Progenitor cell of endocrine pancreas (in vitro differentiated cells): ENCODE data around the gene AARS1. TPM values are rescaled to one million over a fixed set of nuclear protein-coding genes. Genes with fewer than 3 reads are reported as not detected.
"Not testable (repeated sequence)": the region's sequence is repeated elsewhere in the genome, so short reads cannot be mapped to it uniquely, and the experiment has no call there.

Source experiments
- DNase-seq: peaks from one replicate; pipeline ENCODE4 v3.0.0; 2021; ENCODE audit warnings: low spot score; ENCODE audit not compliant: unreplicated experiment
- H3K27ac Mint-ChIP-seq: 2 replicates; pipeline ENCODE4 v1.8.0; 2021; ENCODE audit warnings: mild to moderate bottlenecking, moderate library complexity, mixed read lengths
- H3K27me3 Mint-ChIP-seq: 2 replicates; pipeline ENCODE4 v1.8.0; 2021; ENCODE audit warnings: mixed read lengths
- H3K36me3 Mint-ChIP-seq: 2 replicates; pipeline ENCODE4 v1.8.0; 2022; ENCODE audit warnings: mixed read lengths; ENCODE audit not compliant: insufficient read depth
- H3K4me1 Mint-ChIP-seq: 2 replicates; pipeline ENCODE4 v1.8.0; 2021; ENCODE audit warnings: low read depth, mixed read lengths
- H3K4me3 Mint-ChIP-seq: 2 replicates; pipeline ENCODE4 v1.8.0; 2021; ENCODE audit warnings: low read depth, mild to moderate bottlenecking, moderate library complexity, mixed read lengths
- H3K9me3 Mint-ChIP-seq: 2 replicates; pipeline ENCODE4 v1.8.0; 2021; ENCODE audit warnings: low read depth, mixed read lengths
- CTCF ChIP-seq: fragments of 200-600 bp; sonication (generic); IDR thresholded peaks from one replicate; pipeline ENCODE4 v1.5.0; 2021; ENCODE audit warnings: antibody characterized with exemption, mild to moderate bottlenecking; ENCODE audit not compliant: unreplicated experiment
- total RNA-seq: library from RNA; stranded (reverse); gene quantifications from 2 replicates; pipeline ENCODE4 v1.2.1, GENCODE V29; 2021

Gene AARS1
- total RNA-seq, 1 donor from 2014 or later, result 114 TPM

- peak overlapping the region; percentile 49 for H3K27ac Mint-ChIP-seq
Measured at GRCh38 chr16:70250748-70251628, 38.3 kb downstream of the AARS1 start.

GRCh38 chr16:70249697-70250096 is 39.6 kb downstream of the AARS1 start:
- peak overlapping the region; percentile 67 for H3K27ac Mint-ChIP-seq
- H3K36me3 Mint-ChIP-seq, DNase-seq, H3K27me3 Mint-ChIP-seq, H3K4me3 Mint-ChIP-seq, H3K9me3 Mint-ChIP-seq, H3K4me1 Mint-ChIP-seq: not testable (repeated sequence)

More at GRCh38 chr16:70250748-70251628, 38.3 kb downstream of the AARS1 start:
- H3K36me3 Mint-ChIP-seq, result peaks cover 11% of the 10 kb centered on the region
- no peaks in the 10 kb centered on the region for H3K9me3 Mint-ChIP-seq
- peaks cover 6% of the 10 kb centered on the region for H3K4me1 Mint-ChIP-seq
- no peak for TF ChIP-seq CTCF
- no peaks in the 10 kb centered on the region for H3K27me3 Mint-ChIP-seq
- peak overlapping the region; percentile 74 for H3K4me3 Mint-ChIP-seq
- DNase-seq, result no peak

GRCh38 chr16:70238773-70239172 is 50.5 kb downstream of the AARS1 start:
- DNase-seq, H3K9me3 Mint-ChIP-seq, H3K4me3 Mint-ChIP-seq, H3K4me1 Mint-ChIP-seq, H3K36me3 Mint-ChIP-seq, H3K27me3 Mint-ChIP-seq, H3K27ac Mint-ChIP-seq: not testable (repeated sequence)

- not testable (repeated sequence) for H3K27me3 Mint-ChIP-seq, DNase-seq, H3K4me1 Mint-ChIP-seq, H3K9me3 Mint-ChIP-seq, H3K4me3 Mint-ChIP-seq, H3K36me3 Mint-ChIP-seq, H3K27ac Mint-ChIP-seq
Measured at GRCh38 chr16:70231831-70232230, 57.5 kb downstream of the AARS1 start.

GRCh38 chr16:70226024-70226423 is 63.3 kb downstream of the AARS1 start:
- not testable (repeated sequence) for DNase-seq, H3K27ac Mint-ChIP-seq, H3K27me3 Mint-ChIP-seq, H3K4me3 Mint-ChIP-seq, H3K9me3 Mint-ChIP-seq, H3K36me3 Mint-ChIP-seq, H3K4me1 Mint-ChIP-seq

GRCh38 chr16:70225430-70225829 is 63.9 kb downstream of the AARS1 start:
- not testable (repeated sequence) for H3K27me3 Mint-ChIP-seq, H3K36me3 Mint-ChIP-seq, H3K4me3 Mint-ChIP-seq, DNase-seq, H3K9me3 Mint-ChIP-seq, H3K4me1 Mint-ChIP-seq, H3K27ac Mint-ChIP-seq

- H3K9me3 Mint-ChIP-seq, DNase-seq, H3K4me1 Mint-ChIP-seq, H3K27ac Mint-ChIP-seq, H3K27me3 Mint-ChIP-seq, H3K36me3 Mint-ChIP-seq, H3K4me3 Mint-ChIP-seq: not testable (repeated sequence)
Measured at GRCh38 chr16:70224645-70225044, 64.7 kb downstream of the AARS1 start.

GRCh38 chr16:70223971-70224513 is 65.3 kb downstream of the AARS1 start:
- not testable (repeated sequence) for H3K4me1 Mint-ChIP-seq, H3K9me3 Mint-ChIP-seq, H3K27me3 Mint-ChIP-seq, H3K27ac Mint-ChIP-seq, H3K36me3 Mint-ChIP-seq, DNase-seq, H3K4me3 Mint-ChIP-seq

GRCh38 chr16:70223216-70223615 is 66.1 kb downstream of the AARS1 start:
- not testable (repeated sequence) for DNase-seq, H3K9me3 Mint-ChIP-seq, H3K4me1 Mint-ChIP-seq, H3K4me3 Mint-ChIP-seq, H3K27me3 Mint-ChIP-seq, H3K36me3 Mint-ChIP-seq, H3K27ac Mint-ChIP-seq

- not testable (repeated sequence) for H3K27me3 Mint-ChIP-seq, H3K9me3 Mint-ChIP-seq, H3K4me3 Mint-ChIP-seq, H3K36me3 Mint-ChIP-seq, H3K27ac Mint-ChIP-seq, DNase-seq, H3K4me1 Mint-ChIP-seq
Measured at GRCh38 chr16:70222574-70222973, 66.7 kb downstream of the AARS1 start.

GRCh38 chr16:70218586-70218985 is 70.7 kb downstream of the AARS1 start:
- not testable (repeated sequence) for DNase-seq, H3K4me3 Mint-ChIP-seq, H3K4me1 Mint-ChIP-seq, H3K27ac Mint-ChIP-seq, H3K27me3 Mint-ChIP-seq, H3K9me3 Mint-ChIP-seq, H3K36me3 Mint-ChIP-seq

- DNase-seq, H3K27ac Mint-ChIP-seq, H3K4me1 Mint-ChIP-seq, H3K4me3 Mint-ChIP-seq, H3K9me3 Mint-ChIP-seq, H3K27me3 Mint-ChIP-seq: not testable (repeated sequence)
- H3K36me3 Mint-ChIP-seq, result peaks cover 27% of the 10 kb centered on the region
Measured at GRCh38 chr16:70206382-70206781, 82.9 kb downstream of the AARS1 start.
